Endothelial cell of umbilical vein (primary cell): ENCODE data around the gene SAMD4A. TPM values are rescaled to one million over a fixed set of nuclear protein-coding genes. Genes with fewer than 3 reads are reported as not detected.

ENCODE experiments used
- BruUV-seq: library from RNA; stranded (reverse); fragments of 400-500 nt; replicated peaks from 2 replicates; lab custom pipeline; 2021; lab: Mats Ljungman, UMichigan
- CTCF ChIA-PET: fragments of 300-600, 350-600 bp; sonication (Branson Sonifier 250); formaldehyde crosslinking; loops from one replicate; lab custom pipeline; 2021; ENCODE audit warnings: antibody characterized with exemption, inconsistent platforms; lab: Charles Lee
- POLR2A ChIA-PET: fragments of 300-600, 350-600 bp; sonication (Branson Sonifier 250); formaldehyde crosslinking; loops from one replicate; lab custom pipeline; 2021; ENCODE audit warnings: antibody characterized with exemption, inconsistent platforms; lab: Charles Lee
- DNase-seq: peaks from one replicate; pipeline ENCODE4 v3.0.0-alpha.2; 2011; ENCODE audit warnings: low read depth, low spot score
- FAIRE-seq: peaks from 2 replicates; lab custom pipeline; 2011; peaks lifted over from hg19 to GRCh38; lab: Jason Lieb, UNC
- H2AFZ ChIP-seq: 2 replicates; pipeline ENCODE4 v1.6.0; 2012; ENCODE audit warnings: low read depth, low read length, control low read depth, inconsistent platforms
- H3K27ac ChIP-seq: 2 replicates; pipeline ENCODE4 v1.5.1; 2011; ENCODE audit warnings: low read depth, mild to moderate bottlenecking, control low read depth, low read length, moderate library complexity; ENCODE audit not compliant: insufficient read depth
- H3K27me3 ChIP-seq, 2 experiments: 2 replicates each; pipeline versions ENCODE4 v1.6.0 to v1.6.1; 2011; ENCODE audit warnings: low read length in 2 of 2, mixed read lengths in 1 of 2; ENCODE audit not compliant: control insufficient read depth in 2 of 2, insufficient read depth in 2 of 2
- H3K36me3 ChIP-seq, 2 experiments: 2 replicates in 1 of 2; 3 replicates in 1 of 2; pipeline ENCODE4 v1.5.1; 2011; ENCODE audit warnings: low read length in 2 of 2, mild to moderate bottlenecking in 1 of 2, moderate library complexity in 1 of 2; ENCODE audit not compliant: control insufficient read depth in 2 of 2, insufficient read depth in 2 of 2; ENCODE audit errors: extremely low read depth in 1 of 2
- H3K4me1 ChIP-seq: 3 replicates; pipeline ENCODE4 v1.5.1; 2011; ENCODE audit warnings: mild to moderate bottlenecking, low read length; ENCODE audit not compliant: control insufficient read depth, insufficient read depth; ENCODE audit errors: extremely low read depth
- H3K4me2 ChIP-seq: 2 replicates; pipeline ENCODE4 v1.6.1; 2011; ENCODE audit warnings: low read length, control low read depth, mixed read lengths; ENCODE audit not compliant: insufficient read depth
- H3K4me3 ChIP-seq, 3 experiments: fragments of 200-600 bp in 1 of 3; sonication (generic), shearing (Covaris generic) in 1 of 3; replicated peaks in 1 of 3; 2 replicates each; pipeline ENCODE4 v1.5.1; 2011 to 2016; ENCODE audit warnings: control low read depth in 3 of 3, low read length in 3 of 3, mild to moderate bottlenecking in 2 of 3, inconsistent platforms in 1 of 3, low read depth in 1 of 3, moderate library complexity in 1 of 3; ENCODE audit not compliant: insufficient read depth in 1 of 3
- H3K79me2 ChIP-seq: 2 replicates; pipeline ENCODE4 v1.6.0; 2012; ENCODE audit warnings: low read length, inconsistent platforms; ENCODE audit not compliant: control insufficient read depth, insufficient read depth
- H3K9ac ChIP-seq: replicated peaks from 2 replicates; pipeline ENCODE3; 2011; ENCODE audit warnings: low read length, control low read depth; ENCODE audit not compliant: insufficient read depth; ENCODE audit errors: extremely low read depth
- H3K9me1 ChIP-seq: replicated peaks from 3 replicates; pipeline ENCODE4 v1.6.0; 2011; ENCODE audit warnings: mild to moderate bottlenecking, low read length; ENCODE audit not compliant: control insufficient read depth, insufficient read depth; ENCODE audit errors: extremely low read depth
- H3K9me3 ChIP-seq: replicated peaks from 2 replicates; pipeline ENCODE4 v1.5.1; 2012; ENCODE audit warnings: low read length, inconsistent platforms; ENCODE audit not compliant: control insufficient read depth, insufficient read depth
- H4K20me1 ChIP-seq: replicated peaks from 2 replicates; pipeline ENCODE3; 2011; ENCODE audit warnings: mild to moderate bottlenecking, low read length; ENCODE audit not compliant: control insufficient read depth, insufficient read depth; ENCODE audit errors: extremely low read depth
- EZH2 ChIP-seq: IDR thresholded peaks from 2 replicates; pipeline ENCODE4 v1.6.1; 2012; ENCODE audit warnings: borderline replicate concordance, low read depth, mild to moderate bottlenecking, moderate library complexity, low read length, inconsistent platforms; ENCODE audit not compliant: severe bottlenecking
- FOS ChIP-seq: IDR thresholded peaks from 2 replicates; pipeline ENCODE4 v1.6.1; 2011; ENCODE audit warnings: mild to moderate bottlenecking, low read length, moderate library complexity, borderline replicate concordance; ENCODE audit not compliant: insufficient read depth
- GATA2 ChIP-seq: IDR thresholded peaks from 2 replicates; pipeline ENCODE4 v1.7.0; 2011; ENCODE audit warnings: low read depth, mild to moderate bottlenecking, moderate library complexity, mixed read lengths, low read length; ENCODE audit not compliant: insufficient read length, insufficient read depth
- JUN ChIP-seq: IDR thresholded peaks from 2 replicates; pipeline ENCODE4 v1.6.1; 2011; ENCODE audit warnings: borderline replicate concordance, low read depth; ENCODE audit not compliant: insufficient read length, insufficient read depth
- MYC ChIP-seq: IDR thresholded peaks from one replicate; pipeline ENCODE4 v1.6.1; 2011; ENCODE audit warnings: mild to moderate bottlenecking, low read depth, low read length
- POLR2A ChIP-seq: IDR thresholded peaks from 2 replicates; pipeline ENCODE4 v1.6.1; 2012; ENCODE audit warnings: low read depth, mild to moderate bottlenecking, control low read depth, low read length
- POLR2AphosphoS5 ChIP-seq: IDR thresholded peaks from 2 replicates; pipeline ENCODE4 v1.6.1; 2012; ENCODE audit warnings: low read depth, mild to moderate bottlenecking, control low read depth, low read length, moderate library complexity; ENCODE audit not compliant: insufficient read depth
- dilution Hi-C: fragments of 300-500 bp; cut with MboI; formaldehyde crosslinking; loops from one replicate; pipeline ENCODE4 v1.15.0; 2019; ENCODE audit warnings: low sequenced_read_pairs; ENCODE audit not compliant: extremely low pct_ligation_motif_present
- intact Hi-C: fragments of 100-400 bp; cut with micrococcal nuclease; formaldehyde crosslinking; loops from one replicate; pipeline ENCODE4 v1.10.0; 2022
- polyA plus RNA-seq, 4 experiments: library from polyadenylated mRNA; depleted of rRNA in 3 of 4; stranded (reverse) in 3 of 4; unstranded in 1 of 4; fragments of >200 nt; gene quantifications; 2 replicates each; pipeline versions ENCODE4 v1.2.1 to v1.2.3, GENCODE V29; 2011 to 2012; ENCODE audit warnings: missing spikeins in 1 of 4
- total RNA-seq: library from RNA; stranded (reverse); gene quantifications from 2 replicates; pipeline ENCODE4 v1.2.3, GENCODE V29; 2021
- TF ChIP-seq, protein P1 (sequence below), 2 donors: IDR thresholded peaks; 1 replicate in 1 of 2; 2 replicates in 1 of 2; pipeline ENCODE4 v1.5.1; 2011; ENCODE audit warnings: low read length in 2 of 2, mild to moderate bottlenecking in 2 of 2, moderate library complexity in 2 of 2, control low read depth in 1 of 2, inconsistent platforms in 1 of 2, low read depth in 1 of 2; ENCODE audit not compliant: insufficient read depth in 1 of 2; ENCODE audit errors: extremely low read depth in 1 of 2
- TF ChIP-seq, protein P2 (sequence below): IDR thresholded peaks from 2 replicates; pipeline ENCODE4 v1.6.1; 2011; ENCODE audit not compliant: insufficient read depth, insufficient read length

Gene SAMD4A
- total and polyA plus RNA-seq, 2 donors (not counting 3 experiments of a cell fraction or from before 2014, with no cell fraction given), result 37.7 to 95.3 TPM

DNA sequence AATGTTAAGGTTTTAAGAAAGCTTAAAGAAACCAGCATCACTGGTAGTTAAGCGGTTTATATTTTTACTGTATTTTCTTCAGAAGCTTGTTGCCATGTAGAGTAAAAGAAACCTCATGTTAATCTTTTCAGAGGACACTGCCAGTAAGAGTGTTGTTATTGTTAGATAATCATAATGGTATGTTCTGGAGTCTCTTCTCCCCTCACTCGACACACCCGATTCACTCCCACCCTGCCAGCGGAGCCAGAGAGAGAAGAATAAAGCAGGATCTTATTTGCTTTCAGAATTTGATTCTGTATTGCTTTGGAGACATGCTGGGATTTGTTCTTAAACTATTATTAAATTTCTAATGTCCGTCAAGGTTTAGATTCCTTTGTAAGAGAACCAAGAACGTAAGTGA, 113.7 kb downstream of the SAMD4A start:
- Histone ChIP-seq H3K9ac (no peak overlapping the region), H3K36me3 (peaks cover 0 to 2% of the 10 kb centered on the region in 2 experiments), H4K20me1 (no peaks in the 10 kb centered on the region), H3K4me1 (peaks cover 67% of the 10 kb centered on the region), H3K79me2 (peaks cover 58% of the 10 kb centered on the region), H3K4me3 (no peak overlapping the region), H3K27me3 (no peaks in the 10 kb centered on the region), H2AFZ (no peak overlapping the region), H3K4me2 (no peak overlapping the region), H3K9me1 (no peaks in the 10 kb centered on the region), H3K9me3 (no peaks in the 10 kb centered on the region), H3K27ac (no peak overlapping the region)
- DNase-seq, result no peak
- BruUV-seq, result no TSS peak
- ChIA-PET CTCF (no interaction called here), POLR2A (no interaction called here)
- no peak for TF ChIP-seq POLR2A
- TF ChIP-seq MYC, result no peak
- no peak for TF ChIP-seq JUN
- TF ChIP-seq, protein P1, sequence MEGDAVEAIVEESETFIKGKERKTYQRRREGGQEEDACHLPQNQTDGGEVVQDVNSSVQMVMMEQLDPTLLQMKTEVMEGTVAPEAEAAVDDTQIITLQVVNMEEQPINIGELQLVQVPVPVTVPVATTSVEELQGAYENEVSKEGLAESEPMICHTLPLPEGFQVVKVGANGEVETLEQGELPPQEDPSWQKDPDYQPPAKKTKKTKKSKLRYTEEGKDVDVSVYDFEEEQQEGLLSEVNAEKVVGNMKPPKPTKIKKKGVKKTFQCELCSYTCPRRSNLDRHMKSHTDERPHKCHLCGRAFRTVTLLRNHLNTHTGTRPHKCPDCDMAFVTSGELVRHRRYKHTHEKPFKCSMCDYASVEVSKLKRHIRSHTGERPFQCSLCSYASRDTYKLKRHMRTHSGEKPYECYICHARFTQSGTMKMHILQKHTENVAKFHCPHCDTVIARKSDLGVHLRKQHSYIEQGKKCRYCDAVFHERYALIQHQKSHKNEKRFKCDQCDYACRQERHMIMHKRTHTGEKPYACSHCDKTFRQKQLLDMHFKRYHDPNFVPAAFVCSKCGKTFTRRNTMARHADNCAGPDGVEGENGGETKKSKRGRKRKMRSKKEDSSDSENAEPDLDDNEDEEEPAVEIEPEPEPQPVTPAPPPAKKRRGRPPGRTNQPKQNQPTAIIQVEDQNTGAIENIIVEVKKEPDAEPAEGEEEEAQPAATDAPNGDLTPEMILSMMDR (IDR thresholded peaks at IDR 0.05; ENCODE audit: extremely low read depth in 1 of 2, insufficient read depth in 1 of 2, low read depth in 1 of 2, low read length in 2 of 2), result no peak
- TF ChIP-seq POLR2AphosphoS5, result no peak
- TF ChIP-seq, protein P2, sequence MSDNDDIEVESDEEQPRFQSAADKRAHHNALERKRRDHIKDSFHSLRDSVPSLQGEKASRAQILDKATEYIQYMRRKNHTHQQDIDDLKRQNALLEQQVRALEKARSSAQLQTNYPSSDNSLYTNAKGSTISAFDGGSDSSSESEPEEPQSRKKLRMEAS, result no peak
- TF ChIP-seq GATA2, result no peak
- no peak for TF ChIP-seq EZH2
- TF ChIP-seq FOS, result no peak
- dilution Hi-C loops, result no loop called here
- FAIRE-seq, result no peak
- intact Hi-C loops, result no loop called here
